GM23338 (cell line): ENCODE measurements around the gene E4F1. TPM values are rescaled to one million over a fixed set of nuclear protein-coding genes. Genes with fewer than 3 reads are reported as not detected.

ENCODE experiments used
- ATAC-seq: fragments of 200-7000 bp; cut with Tn5 transposase; 3 replicates; pipeline ENCODE4 v1.9.1; 2020
- DNase-seq: peaks from one replicate; pipeline ENCODE4 v3.0.0-alpha.2; 2015; ENCODE audit warnings: low spot score
- H2AFZ ChIP-seq: fragments of 200-600 bp; sonication (generic); 2 replicates; pipeline ENCODE4 v1.8.0; 2016; ENCODE audit warnings: antibody characterized with exemption, mild to moderate bottlenecking, moderate library complexity
- H3F3A ChIP-seq: fragments of 200-600 bp; sonication (generic); replicated peaks from 2 replicates; pipeline ENCODE4 v1.8.0; 2017; ENCODE audit warnings: antibody characterized with exemption, mixed run types, low read depth
- H3K27ac ChIP-seq: fragments of 200-600 bp; sonication (generic); 2 replicates; pipeline ENCODE4 v1.6.1; 2016; ENCODE audit warnings: low read depth
- H3K27me3 ChIP-seq: fragments of 200-600 bp; sonication (generic); 2 replicates; pipeline ENCODE4 v1.8.0; 2016; ENCODE audit warnings: mild to moderate bottlenecking, mixed run types, moderate library complexity; ENCODE audit not compliant: insufficient read depth
- H3K36me3 ChIP-seq: fragments of 200-600 bp; sonication (generic); 2 replicates; pipeline ENCODE4 v1.8.0; 2016; ENCODE audit warnings: mild to moderate bottlenecking; ENCODE audit not compliant: insufficient read depth
- H3K4me1 ChIP-seq: fragments of 200-600 bp; sonication (generic); 2 replicates; pipeline ENCODE4 v1.8.0; 2016; ENCODE audit warnings: mild to moderate bottlenecking, moderate library complexity; ENCODE audit not compliant: insufficient read depth
- H3K4me2 ChIP-seq: fragments of 200-600 bp; sonication (generic); 2 replicates; pipeline ENCODE4 v1.7.1; 2017; ENCODE audit warnings: mixed run types
- H3K4me3 ChIP-seq: fragments of 200-600 bp; sonication (generic); 2 replicates; pipeline ENCODE4 v1.6.1; 2016; ENCODE audit warnings: mixed run types
- H3K79me2 ChIP-seq: fragments of 200-600 bp; sonication (generic); replicated peaks from 2 replicates; pipeline ENCODE4 v1.8.0; 2017; ENCODE audit warnings: mild to moderate bottlenecking; ENCODE audit not compliant: insufficient read depth
- H3K9me2 ChIP-seq: fragments of 200-600 bp; sonication (generic); 2 replicates; pipeline ENCODE4 v1.8.0; 2017; ENCODE audit not compliant: insufficient read depth
- H4K20me1 ChIP-seq: fragments of 200-600 bp; sonication (generic); replicated peaks from 2 replicates; pipeline ENCODE4 v1.8.0; 2017; ENCODE audit warnings: mild to moderate bottlenecking; ENCODE audit not compliant: insufficient read depth
- H3K27ac Mint-ChIP-seq: 2 replicates; pipeline ENCODE4 v1.8.0; 2020; ENCODE audit warnings: inconsistent platforms, mild to moderate bottlenecking, moderate library complexity, mixed read lengths
- H3K27me3 Mint-ChIP-seq: 3 replicates; pipeline ENCODE4 v1.8.0; 2022; ENCODE audit warnings: low read depth, mild to moderate bottlenecking, moderate library complexity, mixed read lengths, inconsistent platforms; ENCODE audit not compliant: insufficient read depth, poor library complexity
- H3K36me3 Mint-ChIP-seq: 3 replicates; pipeline ENCODE4 v1.8.0; 2021; ENCODE audit warnings: low read depth, mild to moderate bottlenecking, inconsistent platforms, moderate library complexity, mixed read lengths
- H3K4me1 Mint-ChIP-seq: 3 replicates; pipeline ENCODE4 v1.8.0; 2020; ENCODE audit warnings: mild to moderate bottlenecking, inconsistent platforms, mixed read lengths
- H3K4me3 Mint-ChIP-seq: 3 replicates; pipeline ENCODE4 v1.8.0; 2021; ENCODE audit warnings: moderate library complexity, mild to moderate bottlenecking, inconsistent platforms, mixed read lengths
- H3K9me3 Mint-ChIP-seq: 3 replicates; pipeline ENCODE4 v1.8.0; 2020; ENCODE audit warnings: moderate library complexity, mild to moderate bottlenecking, inconsistent platforms, mixed read lengths
- CREB1 ChIP-seq: fragments of 250-450 bp; sonication (Bioruptor Pico); IDR thresholded peaks from 2 replicates; pipeline ENCODE4 v1.5.0; 2020; ENCODE audit warnings: low read depth, mild to moderate bottlenecking, moderate library complexity
- EZH2phosphoT487 ChIP-seq: fragments of 200-600 bp; sonication (generic); IDR thresholded peaks from one replicate; pipeline ENCODE4 v1.8.1; 2018; ENCODE audit warnings: antibody characterized with exemption; ENCODE audit not compliant: unreplicated experiment
- STAT1 ChIP-seq: IDR thresholded peaks from one replicate; pipeline ENCODE4 v1.6.1; 2016; ENCODE audit warnings: antibody characterized with exemption; ENCODE audit not compliant: unreplicated experiment
- ZNF114 ChIP-seq: fragments of 250-450 bp; sonication (Bioruptor Pico); IDR thresholded peaks from 2 replicates; pipeline ENCODE4 v1.5.0; 2020; ENCODE audit warnings: mild to moderate bottlenecking, moderate library complexity
- ZNF331 ChIP-seq: fragments of 250-450 bp; sonication (Bioruptor Pico); IDR thresholded peaks from 2 replicates; pipeline ENCODE4 v1.5.0; 2020; ENCODE audit warnings: low read depth, mild to moderate bottlenecking, moderate library complexity
- polyA plus RNA-seq: library from polyadenylated mRNA; unstranded; fragments of >200 nt; fragmentation: Nextera tagmentation; extraction: Ambion mirVana; gene quantifications from 2 replicates; pipeline ENCODE4 v1.2.1, GENCODE V29; 2016
- total RNA-seq: library from RNA; depleted of rRNA; stranded (reverse); fragments of >200 nt; shearing (Covaris generic); gene quantifications from 2 replicates; pipeline ENCODE4 v1.2.3, GENCODE V29; 2014
- TF ChIP-seq, protein P1 (sequence below): fragments of 250-450 bp; sonication (Bioruptor Pico); IDR thresholded peaks from 2 replicates; pipeline ENCODE4 v1.5.0; 2020; ENCODE audit warnings: mild to moderate bottlenecking, moderate library complexity
- TF ChIP-seq, protein P2 (sequence below): IDR thresholded peaks from 2 replicates; pipeline ENCODE4 v1.6.1; 2016; ENCODE audit warnings: antibody characterized with exemption
- TF ChIP-seq, protein P3 (sequence below), 2 experiments: fragments of 200-600 bp in 1 of 2; sonication (generic) in 1 of 2; conservative IDR thresholded peaks; 2 replicates each; pipeline versions ENCODE4 v1.5.1 to v1.6.1; 2016 to 2017; ENCODE audit warnings: antibody characterized with exemption in 2 of 2, low read depth in 2 of 2, mild to moderate bottlenecking in 2 of 2, moderate library complexity in 1 of 2
- TF ChIP-seq, protein P4 (sequence below): IDR thresholded peaks from one replicate; pipeline ENCODE4 v1.6.1; 2018; ENCODE audit warnings: antibody characterized with exemption; ENCODE audit not compliant: unreplicated experiment

E4F1 gene
- total and polyA plus RNA-seq, 2 experiments from 2014 or later = 22.6 to 45.5 TPM

DNA sequence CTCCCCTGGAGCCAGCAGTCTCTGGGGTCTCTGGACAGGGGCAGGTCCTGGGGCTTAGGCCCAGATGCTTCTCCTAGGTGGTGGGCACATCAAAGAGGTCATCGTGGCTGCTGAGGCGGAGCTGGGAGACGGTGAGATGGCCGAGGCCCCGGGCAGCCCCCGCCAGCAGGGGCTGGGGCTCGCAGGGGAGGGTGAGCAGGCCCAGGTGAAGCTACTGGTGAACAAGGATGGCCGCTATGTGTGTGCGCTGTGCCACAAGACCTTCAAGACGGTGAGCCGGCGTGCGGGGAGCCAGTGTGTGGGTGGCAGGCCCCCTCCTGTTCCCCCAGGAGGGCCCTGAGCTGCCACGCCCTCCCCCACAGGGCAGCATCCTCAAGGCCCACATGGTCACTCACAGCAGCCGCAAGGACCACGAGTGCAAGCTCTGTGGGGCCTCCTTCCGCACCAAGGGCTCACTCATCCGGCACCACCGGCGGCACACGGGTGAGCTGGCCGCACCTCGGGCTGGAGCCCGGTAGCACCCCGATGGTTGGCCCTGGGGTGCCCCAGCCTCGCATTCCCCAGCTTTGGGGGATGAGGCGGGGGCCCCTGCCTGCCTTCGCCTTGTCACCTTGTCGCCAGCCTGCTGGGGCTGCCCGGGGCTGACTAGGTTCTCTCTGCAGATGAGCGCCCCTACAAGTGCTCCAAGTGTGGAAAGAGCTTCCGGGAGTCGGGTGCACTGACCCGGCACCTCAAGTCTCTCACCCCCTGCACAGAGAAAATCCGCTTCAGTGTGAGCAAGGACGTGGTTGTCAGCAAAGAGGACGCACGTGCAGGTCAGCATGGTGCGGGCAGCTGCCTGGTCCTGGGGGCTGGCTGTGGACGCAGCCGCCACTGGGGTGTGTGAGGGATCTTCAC is 9.0 kb downstream of the E4F1 start:
- H3K27me3 ChIP-seq = peaks cover 12% of the 10 kb centered on the region
- H3K9me2 ChIP-seq = no peaks in the 10 kb centered on the region
- no peak overlapping the region for H2AFZ ChIP-seq
- no peaks in the 10 kb centered on the region for H3K4me1 Mint-ChIP-seq
- H3K4me3 Mint-ChIP-seq = no peak overlapping the region
- DNase-seq = no peak
- H3K4me3 ChIP-seq = no peak overlapping the region
- H3K9me3 Mint-ChIP-seq = no peaks in the 10 kb centered on the region
- H3K36me3 ChIP-seq = 0 out of 2 replicates have a peak, but pooled peaks cover 5% of the 10 kb centered on the region
- H3K4me2 ChIP-seq = no peak overlapping the region
- peaks cover 9% of the 10 kb centered on the region; the same call in 2 of the 3 replicates for H3K36me3 Mint-ChIP-seq
- H3K79me2 ChIP-seq = peaks cover 7% of the 10 kb centered on the region
- H3K4me1 ChIP-seq = no peaks in the 10 kb centered on the region
- H3K27me3 Mint-ChIP-seq = peaks cover 17% of the 10 kb centered on the region
- H3F3A ChIP-seq = no peaks in the 10 kb centered on the region
- no peak for ATAC-seq
- no peak overlapping the region for H3K27ac Mint-ChIP-seq
- no peak for TF ChIP-seq EZH2phosphoT487
- no peak for TF ChIP-seq CREB1
- no peak for TF ChIP-seq ZNF114
- TF ChIP-seq STAT1 = no peak
- TF ChIP-seq ZNF331 (CRISPR knock-in tag) = no peak
- TF ChIP-seq, protein P1, sequence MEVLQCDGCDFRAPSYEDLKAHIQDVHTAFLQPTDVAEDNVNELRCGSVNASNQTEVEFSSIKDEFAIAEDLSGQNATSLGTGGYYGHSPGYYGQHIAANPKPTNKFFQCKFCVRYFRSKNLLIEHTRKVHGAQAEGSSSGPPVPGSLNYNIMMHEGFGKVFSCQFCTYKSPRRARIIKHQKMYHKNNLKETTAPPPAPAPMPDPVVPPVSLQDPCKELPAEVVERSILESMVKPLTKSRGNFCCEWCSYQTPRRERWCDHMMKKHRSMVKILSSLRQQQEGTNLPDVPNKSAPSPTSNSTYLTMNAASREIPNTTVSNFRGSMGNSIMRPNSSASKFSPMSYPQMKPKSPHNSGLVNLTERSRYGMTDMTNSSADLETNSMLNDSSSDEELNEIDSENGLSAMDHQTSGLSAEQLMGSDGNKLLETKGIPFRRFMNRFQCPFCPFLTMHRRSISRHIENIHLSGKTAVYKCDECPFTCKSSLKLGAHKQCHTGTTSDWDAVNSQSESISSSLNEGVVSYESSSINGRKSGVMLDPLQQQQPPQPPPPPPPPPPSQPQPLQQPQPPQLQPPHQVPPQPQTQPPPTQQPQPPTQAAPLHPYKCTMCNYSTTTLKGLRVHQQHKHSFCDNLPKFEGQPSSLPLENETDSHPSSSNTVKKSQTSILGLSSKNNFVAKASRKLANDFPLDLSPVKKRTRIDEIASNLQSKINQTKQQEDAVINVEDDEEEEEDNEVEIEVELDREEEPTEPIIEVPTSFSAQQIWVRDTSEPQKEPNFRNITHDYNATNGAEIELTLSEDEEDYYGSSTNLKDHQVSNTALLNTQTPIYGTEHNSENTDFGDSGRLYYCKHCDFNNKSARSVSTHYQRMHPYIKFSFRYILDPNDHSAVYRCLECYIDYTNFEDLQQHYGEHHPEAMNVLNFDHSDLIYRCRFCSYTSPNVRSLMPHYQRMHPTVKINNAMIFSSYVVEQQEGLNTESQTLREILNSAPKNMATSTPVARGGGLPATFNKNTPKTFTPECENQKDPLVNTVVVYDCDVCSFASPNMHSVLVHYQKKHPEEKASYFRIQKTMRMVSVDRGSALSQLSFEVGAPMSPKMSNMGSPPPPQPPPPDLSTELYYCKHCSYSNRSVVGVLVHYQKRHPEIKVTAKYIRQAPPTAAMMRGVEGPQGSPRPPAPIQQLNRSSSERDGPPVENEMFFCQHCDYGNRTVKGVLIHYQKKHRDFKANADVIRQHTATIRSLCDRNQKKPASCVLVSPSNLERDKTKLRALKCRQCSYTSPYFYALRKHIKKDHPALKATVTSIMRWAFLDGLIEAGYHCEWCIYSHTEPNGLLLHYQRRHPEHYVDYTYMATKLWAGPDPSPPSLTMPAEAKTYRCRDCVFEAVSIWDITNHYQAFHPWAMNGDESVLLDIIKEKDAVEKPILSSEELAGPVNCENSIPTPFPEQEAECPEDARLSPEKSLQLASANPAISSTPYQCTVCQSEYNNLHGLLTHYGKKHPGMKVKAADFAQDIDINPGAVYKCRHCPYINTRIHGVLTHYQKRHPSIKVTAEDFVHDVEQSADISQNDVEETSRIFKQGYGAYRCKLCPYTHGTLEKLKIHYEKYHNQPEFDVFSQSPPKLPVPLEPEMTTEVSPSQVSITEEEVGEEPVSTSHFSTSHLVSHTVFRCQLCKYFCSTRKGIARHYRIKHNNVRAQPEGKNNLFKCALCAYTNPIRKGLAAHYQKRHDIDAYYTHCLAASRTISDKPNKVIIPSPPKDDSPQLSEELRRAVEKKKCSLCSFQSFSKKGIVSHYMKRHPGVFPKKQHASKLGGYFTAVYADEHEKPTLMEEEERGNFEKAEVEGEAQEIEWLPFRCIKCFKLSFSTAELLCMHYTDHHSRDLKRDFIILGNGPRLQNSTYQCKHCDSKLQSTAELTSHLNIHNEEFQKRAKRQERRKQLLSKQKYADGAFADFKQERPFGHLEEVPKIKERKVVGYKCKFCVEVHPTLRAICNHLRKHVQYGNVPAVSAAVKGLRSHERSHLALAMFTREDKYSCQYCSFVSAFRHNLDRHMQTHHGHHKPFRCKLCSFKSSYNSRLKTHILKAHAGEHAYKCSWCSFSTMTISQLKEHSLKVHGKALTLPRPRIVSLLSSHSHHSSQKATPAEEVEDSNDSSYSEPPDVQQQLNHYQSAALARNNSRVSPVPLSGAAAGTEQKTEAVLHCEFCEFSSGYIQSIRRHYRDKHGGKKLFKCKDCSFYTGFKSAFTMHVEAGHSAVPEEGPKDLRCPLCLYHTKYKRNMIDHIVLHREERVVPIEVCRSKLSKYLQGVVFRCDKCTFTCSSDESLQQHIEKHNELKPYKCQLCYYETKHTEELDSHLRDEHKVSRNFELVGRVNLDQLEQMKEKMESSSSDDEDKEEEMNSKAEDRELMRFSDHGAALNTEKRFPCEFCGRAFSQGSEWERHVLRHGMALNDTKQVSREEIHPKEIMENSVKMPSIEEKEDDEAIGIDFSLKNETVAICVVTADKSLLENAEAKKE (CRISPR knock-in tag) = no peak
- TF ChIP-seq, protein P2, sequence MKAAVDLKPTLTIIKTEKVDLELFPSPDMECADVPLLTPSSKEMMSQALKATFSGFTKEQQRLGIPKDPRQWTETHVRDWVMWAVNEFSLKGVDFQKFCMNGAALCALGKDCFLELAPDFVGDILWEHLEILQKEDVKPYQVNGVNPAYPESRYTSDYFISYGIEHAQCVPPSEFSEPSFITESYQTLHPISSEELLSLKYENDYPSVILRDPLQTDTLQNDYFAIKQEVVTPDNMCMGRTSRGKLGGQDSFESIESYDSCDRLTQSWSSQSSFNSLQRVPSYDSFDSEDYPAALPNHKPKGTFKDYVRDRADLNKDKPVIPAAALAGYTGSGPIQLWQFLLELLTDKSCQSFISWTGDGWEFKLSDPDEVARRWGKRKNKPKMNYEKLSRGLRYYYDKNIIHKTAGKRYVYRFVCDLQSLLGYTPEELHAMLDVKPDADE = no peak
- TF ChIP-seq, protein P3, sequence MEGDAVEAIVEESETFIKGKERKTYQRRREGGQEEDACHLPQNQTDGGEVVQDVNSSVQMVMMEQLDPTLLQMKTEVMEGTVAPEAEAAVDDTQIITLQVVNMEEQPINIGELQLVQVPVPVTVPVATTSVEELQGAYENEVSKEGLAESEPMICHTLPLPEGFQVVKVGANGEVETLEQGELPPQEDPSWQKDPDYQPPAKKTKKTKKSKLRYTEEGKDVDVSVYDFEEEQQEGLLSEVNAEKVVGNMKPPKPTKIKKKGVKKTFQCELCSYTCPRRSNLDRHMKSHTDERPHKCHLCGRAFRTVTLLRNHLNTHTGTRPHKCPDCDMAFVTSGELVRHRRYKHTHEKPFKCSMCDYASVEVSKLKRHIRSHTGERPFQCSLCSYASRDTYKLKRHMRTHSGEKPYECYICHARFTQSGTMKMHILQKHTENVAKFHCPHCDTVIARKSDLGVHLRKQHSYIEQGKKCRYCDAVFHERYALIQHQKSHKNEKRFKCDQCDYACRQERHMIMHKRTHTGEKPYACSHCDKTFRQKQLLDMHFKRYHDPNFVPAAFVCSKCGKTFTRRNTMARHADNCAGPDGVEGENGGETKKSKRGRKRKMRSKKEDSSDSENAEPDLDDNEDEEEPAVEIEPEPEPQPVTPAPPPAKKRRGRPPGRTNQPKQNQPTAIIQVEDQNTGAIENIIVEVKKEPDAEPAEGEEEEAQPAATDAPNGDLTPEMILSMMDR (conservative IDR thresholded peaks at IDR 0.05; ENCODE audit: low read depth in 2 of 2) = no peak
- TF ChIP-seq, protein P4, sequence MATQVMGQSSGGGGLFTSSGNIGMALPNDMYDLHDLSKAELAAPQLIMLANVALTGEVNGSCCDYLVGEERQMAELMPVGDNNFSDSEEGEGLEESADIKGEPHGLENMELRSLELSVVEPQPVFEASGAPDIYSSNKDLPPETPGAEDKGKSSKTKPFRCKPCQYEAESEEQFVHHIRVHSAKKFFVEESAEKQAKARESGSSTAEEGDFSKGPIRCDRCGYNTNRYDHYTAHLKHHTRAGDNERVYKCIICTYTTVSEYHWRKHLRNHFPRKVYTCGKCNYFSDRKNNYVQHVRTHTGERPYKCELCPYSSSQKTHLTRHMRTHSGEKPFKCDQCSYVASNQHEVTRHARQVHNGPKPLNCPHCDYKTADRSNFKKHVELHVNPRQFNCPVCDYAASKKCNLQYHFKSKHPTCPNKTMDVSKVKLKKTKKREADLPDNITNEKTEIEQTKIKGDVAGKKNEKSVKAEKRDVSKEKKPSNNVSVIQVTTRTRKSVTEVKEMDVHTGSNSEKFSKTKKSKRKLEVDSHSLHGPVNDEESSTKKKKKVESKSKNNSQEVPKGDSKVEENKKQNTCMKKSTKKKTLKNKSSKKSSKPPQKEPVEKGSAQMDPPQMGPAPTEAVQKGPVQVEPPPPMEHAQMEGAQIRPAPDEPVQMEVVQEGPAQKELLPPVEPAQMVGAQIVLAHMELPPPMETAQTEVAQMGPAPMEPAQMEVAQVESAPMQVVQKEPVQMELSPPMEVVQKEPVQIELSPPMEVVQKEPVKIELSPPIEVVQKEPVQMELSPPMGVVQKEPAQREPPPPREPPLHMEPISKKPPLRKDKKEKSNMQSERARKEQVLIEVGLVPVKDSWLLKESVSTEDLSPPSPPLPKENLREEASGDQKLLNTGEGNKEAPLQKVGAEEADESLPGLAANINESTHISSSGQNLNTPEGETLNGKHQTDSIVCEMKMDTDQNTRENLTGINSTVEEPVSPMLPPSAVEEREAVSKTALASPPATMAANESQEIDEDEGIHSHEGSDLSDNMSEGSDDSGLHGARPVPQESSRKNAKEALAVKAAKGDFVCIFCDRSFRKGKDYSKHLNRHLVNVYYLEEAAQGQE = no peak
- no peak overlapping the region for H3K27ac ChIP-seq
- H4K20me1 ChIP-seq = no peaks in the 10 kb centered on the region; the same call in 1 of the 2 replicates
